HUDEP-2 (cell line): Measurements from ENCODE around the gene OR52L1.
"Not testable (repeated sequence)": the region's sequence is repeated elsewhere in the genome, so short reads cannot be mapped to it uniquely, and the experiment has no call there.

Experiments
- DNase-seq, 76 experiments: peaks; one replicate each; lab custom pipeline; 2025; ENCODE audit not compliant: unreplicated experiment in 76 of 76; lab: John Stamatoyannopoulos, UW

Gene OR52L1

DNA sequence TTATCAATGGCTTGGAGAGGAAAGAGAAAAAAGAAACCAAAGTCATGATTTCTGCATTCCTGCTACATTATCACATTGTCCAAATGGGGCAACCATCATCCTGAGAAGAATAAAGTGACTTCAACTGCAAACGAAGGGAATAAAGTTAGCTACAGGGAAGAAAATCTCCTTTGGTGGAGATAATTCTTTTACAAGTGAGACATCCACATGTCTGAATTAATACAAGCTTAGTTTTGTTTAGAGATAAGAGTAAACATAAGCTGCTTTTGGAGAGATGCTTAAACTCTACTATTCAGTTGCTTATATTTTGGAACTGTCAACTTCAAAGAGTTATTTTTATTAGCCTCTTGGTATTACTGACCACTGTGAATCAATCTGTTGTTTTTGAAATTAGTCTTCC, at the start of gene OR52L1:
Gene OR52L1 (minus strand): TSS at position 101 of the 400 bp plus-strand sequence. CDS start 55 bp downstream, at position 46.
- DNase-seq, result no peak

DNA sequence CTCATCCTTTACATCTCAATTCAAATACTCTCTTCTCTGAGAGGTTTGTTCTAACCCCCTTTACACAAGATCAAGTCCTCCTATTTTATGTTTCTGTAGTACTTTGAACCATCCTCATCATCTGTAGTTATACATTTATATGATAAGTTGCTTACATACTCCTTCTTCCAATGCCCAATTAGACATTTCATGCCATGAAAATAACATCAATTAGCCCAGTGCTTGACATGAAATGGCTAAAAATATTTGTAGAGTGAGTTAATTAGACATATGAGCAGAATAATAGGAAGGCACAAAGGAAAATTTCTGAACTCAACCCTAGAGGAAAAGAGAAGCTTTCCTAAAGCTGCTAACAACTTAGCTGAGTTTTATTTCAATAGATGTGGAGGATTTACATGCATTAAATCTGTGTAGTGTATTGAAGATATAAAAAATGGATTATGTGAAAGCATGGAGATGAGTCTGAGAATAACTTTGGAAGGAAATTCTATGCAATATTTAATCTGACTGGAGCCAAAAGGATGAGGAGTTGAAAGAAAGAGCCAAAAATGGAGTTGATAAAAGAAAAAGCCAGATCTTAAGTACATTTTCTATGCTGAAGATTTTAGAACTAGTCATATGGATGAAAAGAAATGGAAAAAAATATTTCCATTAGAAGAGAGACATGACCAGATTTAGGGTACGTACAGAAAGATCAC, 44.1 kb upstream of the OR52L1 start, which contains the start of gene OR56A1:
Gene OR56A1 (minus strand): TSS at position 51 of the 698 bp plus-strand sequence. CDS start 3,066 bp downstream, outside the sequence.
- DNase-seq, result no peak

- DNase-seq, result no peak
Observed at GRCh38 chr11:6027501-6027900, 40.7 kb upstream of the OR52L1 start.

- peak in 64 of 76 experiments; percentile 1 to 71 (median 24) for DNase-seq
Observed at GRCh38 chr11:6025056-6025455, 38.3 kb upstream of the OR52L1 start.

DNA sequence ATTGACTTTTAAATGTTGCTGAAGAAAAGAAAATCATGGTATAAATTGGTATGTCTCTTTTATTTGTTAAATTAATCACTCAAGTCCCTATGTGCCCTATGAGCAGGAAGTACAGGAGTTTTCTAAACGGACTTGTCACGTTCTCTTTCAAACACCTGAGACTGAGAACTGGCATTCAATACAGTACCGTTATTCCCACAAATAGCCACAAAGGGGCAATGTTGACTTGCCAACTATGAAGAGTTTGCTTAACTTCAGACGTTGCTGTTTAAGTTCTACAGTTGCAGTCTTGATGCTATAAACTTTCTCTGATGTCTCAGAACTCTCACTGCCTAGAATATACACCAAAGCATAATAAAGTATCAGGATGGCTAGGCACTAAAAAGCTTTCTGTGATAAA, 36.2 kb upstream of the OR52L1 start:
- DNase-seq, result peak in 16 of 76 experiments; percentile 1 to 34 (median 18)

- DNase-seq, result no peak
Observed at GRCh38 chr11:6013042-6013441, 26.3 kb upstream of the OR52L1 start.

GRCh38 chr11:6012035-6012668, 25.4 kb upstream of the OR52L1 start:
- DNase-seq, result no peak

GRCh38 chr11:6006846-6007245, 20.1 kb upstream of the OR52L1 start, which contains the start of gene OR56A4:
OR56A4 (minus strand) TSS chr11:6006946; CDS start chr11:6002992, 3,954 bp downstream.
- DNase-seq, result no peak

GRCh38 chr11:6006395-6006794, 19.6 kb upstream of the OR52L1 start:
- no peak for DNase-seq

DNA sequence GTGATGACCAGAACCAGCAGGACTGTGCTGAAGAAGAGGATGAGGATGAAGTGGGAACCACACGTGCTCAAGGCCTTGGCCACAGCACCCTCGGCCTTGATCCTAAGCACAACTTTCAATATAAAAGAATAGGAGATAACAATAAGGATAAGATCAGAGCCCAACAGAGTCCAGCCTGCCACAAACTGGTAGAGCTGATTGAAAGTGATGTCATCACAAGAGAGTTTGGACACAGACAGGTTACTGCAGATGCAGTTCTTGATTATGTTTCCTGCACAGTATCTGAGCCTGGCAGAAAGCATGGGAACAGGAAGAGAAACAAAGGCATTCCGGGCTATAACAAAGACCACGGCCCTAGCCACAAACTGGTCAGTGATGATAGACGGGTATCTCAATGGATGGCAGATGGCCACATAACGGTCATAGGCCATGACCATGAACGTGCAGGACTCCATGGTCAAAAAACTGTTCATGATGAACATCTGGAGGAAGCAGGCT, 15.5 kb upstream of the OR52L1 start:
- DNase-seq, result no peak

GRCh38 chr11:5994791-5995190, 8.0 kb upstream of the OR52L1 start:
- no peak for DNase-seq

- DNase-seq, result peak in 2 of 76 experiments; percentile 1
Observed at GRCh38 chr11:5992604-5993251, 5.9 kb upstream of the OR52L1 start.

- no peak for DNase-seq
Observed at GRCh38 chr11:5992150-5992549, 5.4 kb upstream of the OR52L1 start.

DNA sequence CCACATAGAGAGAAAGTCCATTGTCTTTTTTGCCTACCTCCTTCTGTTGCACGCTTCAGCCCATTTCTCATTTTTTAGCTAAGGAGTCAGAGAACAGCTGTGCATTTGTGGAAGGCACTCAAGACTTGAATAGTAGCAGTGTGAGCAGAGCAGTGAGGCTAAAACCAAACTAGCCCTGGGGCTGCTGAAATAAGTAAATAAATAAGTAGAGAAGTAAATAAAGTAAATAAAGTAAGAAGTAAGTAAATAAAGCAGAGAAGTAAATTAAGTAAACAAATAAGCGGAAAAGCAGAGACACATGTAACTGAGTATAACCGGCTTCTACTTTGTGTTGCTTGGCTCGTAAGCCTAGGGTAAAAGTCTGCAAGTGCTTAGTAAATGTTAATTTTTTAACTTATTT, 2.4 kb upstream of the OR52L1 start:
- no peak for DNase-seq

GRCh38 chr11:5983443-5983842, 3.3 kb downstream of the OR52L1 start:
- DNase-seq, result no peak

DNA sequence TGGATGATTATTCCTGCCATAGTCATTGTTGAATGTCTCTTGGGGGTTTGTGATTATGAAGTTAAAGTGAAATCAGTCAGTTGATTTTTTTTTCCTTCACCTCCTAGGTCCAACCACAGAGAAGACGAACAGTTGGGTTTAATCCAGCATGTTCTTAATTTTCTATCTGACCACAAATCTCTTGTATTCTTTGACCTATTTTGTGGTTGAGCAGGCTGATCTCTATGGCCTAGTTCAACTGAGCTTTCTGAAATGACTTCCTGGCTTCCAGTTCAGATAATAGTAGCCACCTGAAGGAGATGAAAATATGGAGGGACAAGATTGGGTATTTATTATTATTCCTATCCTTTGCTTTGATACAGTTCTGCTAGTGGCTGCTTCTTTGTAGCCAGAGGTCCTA, 13.3 kb downstream of the OR52L1 start:
- DNase-seq, result no peak

GRCh38 chr11:5968394-5968793, 18.4 kb downstream of the OR52L1 start, which contains the start of gene OR56A5:
OR56A5 (minus strand) TSS chr11:5968494; CDS start chr11:5968494, 0 bp downstream.
- no peak for DNase-seq

- no peak for DNase-seq
Observed at GRCh38 chr11:5967708-5968107, 19.1 kb downstream of the OR52L1 start.

DNA sequence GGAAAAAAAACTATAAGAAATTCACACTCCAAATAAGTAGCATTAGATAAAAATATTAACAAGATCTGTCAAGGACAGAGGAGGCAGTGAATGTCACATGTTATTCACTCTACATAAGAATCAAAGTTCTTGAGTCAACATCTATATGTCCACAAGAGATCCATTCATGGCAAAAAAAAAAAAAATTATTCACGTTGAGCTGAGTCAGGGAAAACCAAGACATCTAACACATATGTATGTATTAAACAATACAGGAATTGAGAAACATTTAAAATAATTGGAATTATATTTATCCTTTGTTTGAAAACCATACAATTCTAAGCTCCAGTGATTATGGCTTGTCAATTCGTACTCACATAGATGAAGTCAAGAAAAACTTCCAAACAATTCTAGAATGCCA, 19.8 kb downstream of the OR52L1 start:
- DNase-seq, result no peak

- DNase-seq, result not testable (repeated sequence)
Observed at GRCh38 chr11:5960704-5961320, 26.0 kb downstream of the OR52L1 start.

DNA sequence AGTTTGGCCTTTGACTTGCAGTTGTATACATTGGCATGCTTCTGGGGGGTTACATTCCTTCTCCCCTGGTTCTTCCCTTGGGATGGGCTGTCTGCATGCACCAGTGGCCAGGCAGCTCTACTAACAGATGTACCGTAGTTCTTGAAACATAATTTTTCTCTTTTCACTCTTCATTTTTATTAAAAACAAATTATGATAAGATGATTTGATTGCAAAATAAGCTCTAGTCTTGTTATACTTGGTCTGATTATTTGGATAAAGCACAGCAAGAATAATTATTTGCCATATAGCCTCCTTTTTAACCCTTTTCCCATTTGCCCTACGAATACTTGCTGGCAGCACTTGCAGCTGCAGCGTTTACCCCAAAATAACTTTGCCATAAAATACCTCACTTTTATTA, 31.2 kb downstream of the OR52L1 start:
- DNase-seq, result no peak
